H9 (cell line): ENCODE results near the gene MDFI. TPM values are rescaled to one million over a fixed set of nuclear protein-coding genes. Genes with fewer than 3 reads are reported as not detected.

Source experiments
- DNase-seq: peaks from one replicate; pipeline ENCODE4 v3.0.0-alpha.2; 2017
- H2AFZ ChIP-seq: one replicate; pipeline ENCODE4 v1.6.1; 2013; ENCODE audit warnings: mild to moderate bottlenecking, low read length, control low read depth, moderate library complexity
- H2AK5ac ChIP-seq: 2 replicates; pipeline ENCODE4 v1.6.1; 2013; ENCODE audit warnings: low read length, control low read depth, mixed read lengths; ENCODE audit not compliant: insufficient read length
- H2BK120ac ChIP-seq: one replicate; pipeline ENCODE4 v1.6.1; 2013; ENCODE audit warnings: low read depth, mild to moderate bottlenecking, low read length, control low read depth, inconsistent platforms; ENCODE audit not compliant: poor library complexity, severe bottlenecking
- H2BK12ac ChIP-seq: 2 replicates; pipeline ENCODE4 v1.6.1; 2013; ENCODE audit warnings: low read length, control low read depth, mixed read lengths, low read depth; ENCODE audit not compliant: insufficient read length
- H2BK15ac ChIP-seq: 2 replicates; pipeline ENCODE4 v1.6.1; 2013; ENCODE audit warnings: low read depth, low read length, control low read depth
- H2BK20ac ChIP-seq: one replicate; pipeline ENCODE4 v1.6.1; 2013; ENCODE audit warnings: low read depth, mild to moderate bottlenecking, low read length, control low read depth, inconsistent platforms; ENCODE audit not compliant: poor library complexity, severe bottlenecking
- H2BK5ac ChIP-seq: 2 replicates; pipeline ENCODE4 v1.6.1; 2013; ENCODE audit warnings: low read length, control low read depth, mixed read lengths; ENCODE audit not compliant: insufficient read length
- H3K14ac ChIP-seq: 2 replicates; pipeline ENCODE4 v1.6.1; 2013; ENCODE audit warnings: low read length, control low read depth; ENCODE audit not compliant: insufficient read depth
- H3K18ac ChIP-seq: 2 replicates; pipeline ENCODE4 v1.6.1; 2013; ENCODE audit warnings: low read depth, mild to moderate bottlenecking, mixed read lengths, low read length, control low read depth; ENCODE audit not compliant: insufficient read length
- H3K23ac ChIP-seq: 2 replicates; pipeline ENCODE4 v1.6.1; 2013; ENCODE audit warnings: low read length, control low read depth, mixed read lengths, low read depth; ENCODE audit not compliant: insufficient read length
- H3K23me2 ChIP-seq: 2 replicates; pipeline ENCODE4 v1.6.1; 2013; ENCODE audit warnings: low read depth, mild to moderate bottlenecking, mixed read lengths, low read length, control low read depth; ENCODE audit not compliant: insufficient read length, poor library complexity, severe bottlenecking
- H3K27ac ChIP-seq: 2 replicates; pipeline ENCODE4 v1.5.1; 2013; ENCODE audit warnings: low read length, control low read depth, mixed read lengths, low read depth; ENCODE audit not compliant: insufficient read length
- H3K27me3 ChIP-seq: 2 replicates; pipeline ENCODE4 v1.6.1; 2013; ENCODE audit warnings: low read length, control low read depth, inconsistent platforms; ENCODE audit not compliant: insufficient read depth
- H3K4ac ChIP-seq: 2 replicates; pipeline ENCODE4 v1.6.1; 2013; ENCODE audit warnings: low read depth, mild to moderate bottlenecking, control low read depth, inconsistent platforms, low read length, moderate library complexity
- H3K4me1 ChIP-seq: 2 replicates; pipeline ENCODE4 v1.6.1; 2013; ENCODE audit warnings: low read length, control low read depth, inconsistent platforms; ENCODE audit not compliant: insufficient read depth
- H3K4me2 ChIP-seq: 2 replicates; pipeline ENCODE4 v1.6.1; 2013; ENCODE audit warnings: low read length, control low read depth, mixed read lengths; ENCODE audit not compliant: insufficient read length, insufficient read depth
- H3K56ac ChIP-seq: 2 replicates; pipeline ENCODE4 v1.6.1; 2013; ENCODE audit warnings: low read depth, mild to moderate bottlenecking, mixed read lengths, low read length, control low read depth; ENCODE audit not compliant: insufficient read length
- H3K79me1 ChIP-seq: 2 replicates; pipeline ENCODE4 v1.6.1; 2013; ENCODE audit warnings: low read depth, mild to moderate bottlenecking, moderate library complexity, low read length, control low read depth, inconsistent platforms; ENCODE audit not compliant: insufficient read depth, poor library complexity, severe bottlenecking
- H3K79me2 ChIP-seq: 2 replicates; pipeline ENCODE4 v1.6.1; 2013; ENCODE audit warnings: low read length, control low read depth, inconsistent platforms; ENCODE audit not compliant: insufficient read depth
- H3K9ac ChIP-seq: 2 replicates; pipeline ENCODE4 v1.6.1; 2013; ENCODE audit warnings: low read length, control low read depth, mixed read lengths; ENCODE audit not compliant: insufficient read length; ENCODE audit errors: extremely low read depth
- H3K9me3 ChIP-seq: one replicate; pipeline ENCODE4 v1.6.1; 2013; ENCODE audit warnings: low read depth, low read length, inconsistent platforms; ENCODE audit not compliant: control insufficient read depth
- H3T11ph ChIP-seq: one replicate; pipeline ENCODE4 v1.6.1; 2013; ENCODE audit warnings: mild to moderate bottlenecking, low read length, control low read depth, inconsistent platforms
- H4K20me1 ChIP-seq: one replicate; pipeline ENCODE4 v1.6.1; 2013; ENCODE audit not compliant: control insufficient read depth, insufficient read length, insufficient read depth
- H4K5ac ChIP-seq: 2 replicates; pipeline ENCODE4 v1.6.1; 2013; ENCODE audit warnings: low read depth, mild to moderate bottlenecking, mixed read lengths, low read length, control low read depth; ENCODE audit not compliant: insufficient read length
- H4K8ac ChIP-seq: replicated peaks from 2 replicates; pipeline ENCODE4 v1.6.1; 2013; ENCODE audit warnings: low read length, control low read depth, mixed read lengths, low read depth; ENCODE audit not compliant: insufficient read length
- H4K91ac ChIP-seq: 2 replicates; pipeline ENCODE4 v1.6.1; 2013; ENCODE audit warnings: low read depth, mild to moderate bottlenecking, moderate library complexity, mixed read lengths, low read length, control low read depth; ENCODE audit not compliant: insufficient read length
- H3K27ac Mint-ChIP-seq, 3 experiments: 2 replicates in 2 of 3; 3 replicates in 1 of 3; pipeline ENCODE4 v1.8.0; 2020 to 2021; ENCODE audit warnings: mixed read lengths in 3 of 3, mild to moderate bottlenecking in 1 of 3, moderate library complexity in 1 of 3
- H3K27me3 Mint-ChIP-seq: 2 replicates; pipeline ENCODE4 v1.8.0; 2021; ENCODE audit warnings: low read depth, mild to moderate bottlenecking, moderate library complexity, mixed read lengths
- H3K36me3 Mint-ChIP-seq, 3 experiments: 2 replicates in 2 of 3; 3 replicates in 1 of 3; pipeline ENCODE4 v1.8.0; 2020 to 2021; ENCODE audit warnings: low read depth in 3 of 3, mixed read lengths in 3 of 3; ENCODE audit not compliant: insufficient read depth in 1 of 3
- H3K4me1 Mint-ChIP-seq, 2 experiments: 2 replicates each; pipeline ENCODE4 v1.8.0; 2020; ENCODE audit warnings: mixed read lengths in 2 of 2
- H3K4me3 Mint-ChIP-seq, 2 experiments: 2 replicates in 1 of 2; 3 replicates in 1 of 2; pipeline ENCODE4 v1.8.0; 2020 to 2021; ENCODE audit warnings: mild to moderate bottlenecking in 2 of 2, mixed read lengths in 2 of 2, moderate library complexity in 1 of 2
- H3K9me3 Mint-ChIP-seq, 2 experiments: 2 replicates in 1 of 2; 3 replicates in 1 of 2; pipeline ENCODE4 v1.8.0; 2020; ENCODE audit warnings: mild to moderate bottlenecking in 2 of 2, mixed read lengths in 2 of 2, moderate library complexity in 1 of 2
- WGBS: extraction: QIAGEN DNeasy Blood & Tissue Kit; methylation state at CpG from one replicate; pipeline ENCODE4 v1.1.7; 2013; ENCODE audit warnings: missing lambda C conversion rate, low lambda C conversion rate, mixed read lengths; ENCODE audit not compliant: insufficient read length; ENCODE audit errors: extremely low coverage; 5-methylcytosine and 5-hydroxymethylcytosine counted together
- total RNA-seq: library from RNA; stranded (reverse); gene quantifications from 2 replicates; pipeline ENCODE4 v1.2.1, GENCODE V29; 2021
- TF ChIP-seq, protein P1 (sequence below): fragments of 200-600 bp; sonication (generic); conservative IDR thresholded peaks from 3 replicates; pipeline ENCODE4 v1.8.0; 2021; ENCODE audit warnings: antibody characterized with exemption, mild to moderate bottlenecking

The MDFI gene
- total RNA-seq, 1 experiment from 2014 or later: 45.0 TPM

DNA sequence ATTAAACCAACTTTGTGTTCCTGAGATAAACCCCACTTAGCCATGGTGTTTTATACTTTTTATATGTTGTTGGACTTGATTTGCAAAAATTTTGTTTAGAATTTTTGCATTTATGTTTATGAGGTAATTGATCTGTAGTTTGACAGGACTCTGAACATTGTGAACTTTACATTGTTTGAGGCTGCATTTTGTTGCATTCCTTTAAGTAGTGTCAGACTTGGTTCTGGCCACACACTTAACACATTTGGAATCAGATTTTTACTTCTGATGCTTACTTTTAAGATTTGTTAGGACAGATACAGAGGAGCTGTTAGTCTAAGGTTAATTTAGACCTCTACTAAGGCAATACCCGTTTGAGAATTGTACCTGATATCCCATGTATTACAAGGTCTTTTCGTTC lies 16.5 kb upstream of the MDFI start:
- no peak overlapping the region for H2BK15ac ChIP-seq
- no peak overlapping the region for H4K5ac ChIP-seq
- H3K14ac ChIP-seq: no peak overlapping the region
- H4K20me1 ChIP-seq: no peaks in the 10 kb centered on the region
- H2BK20ac ChIP-seq: no peak overlapping the region
- H2BK5ac ChIP-seq: no peak overlapping the region
- Mint-ChIP-seq H3K4me3 (no peak overlapping the region), H3K9me3 (peaks cover 16 to 20% of the 10 kb centered on the region in 2 experiments), H3K36me3 (peaks cover 0 to 21% (median 2%) of the 10 kb centered on the region in 3 experiments; a peak in 5 of 7 replicates), H3K27ac (no peak overlapping the region), H3K4me1 (peaks cover 15 to 22% of the 10 kb centered on the region in 2 experiments), H3K27me3 (peaks cover 10% of the 10 kb centered on the region)
- TF ChIP-seq, protein P1, sequence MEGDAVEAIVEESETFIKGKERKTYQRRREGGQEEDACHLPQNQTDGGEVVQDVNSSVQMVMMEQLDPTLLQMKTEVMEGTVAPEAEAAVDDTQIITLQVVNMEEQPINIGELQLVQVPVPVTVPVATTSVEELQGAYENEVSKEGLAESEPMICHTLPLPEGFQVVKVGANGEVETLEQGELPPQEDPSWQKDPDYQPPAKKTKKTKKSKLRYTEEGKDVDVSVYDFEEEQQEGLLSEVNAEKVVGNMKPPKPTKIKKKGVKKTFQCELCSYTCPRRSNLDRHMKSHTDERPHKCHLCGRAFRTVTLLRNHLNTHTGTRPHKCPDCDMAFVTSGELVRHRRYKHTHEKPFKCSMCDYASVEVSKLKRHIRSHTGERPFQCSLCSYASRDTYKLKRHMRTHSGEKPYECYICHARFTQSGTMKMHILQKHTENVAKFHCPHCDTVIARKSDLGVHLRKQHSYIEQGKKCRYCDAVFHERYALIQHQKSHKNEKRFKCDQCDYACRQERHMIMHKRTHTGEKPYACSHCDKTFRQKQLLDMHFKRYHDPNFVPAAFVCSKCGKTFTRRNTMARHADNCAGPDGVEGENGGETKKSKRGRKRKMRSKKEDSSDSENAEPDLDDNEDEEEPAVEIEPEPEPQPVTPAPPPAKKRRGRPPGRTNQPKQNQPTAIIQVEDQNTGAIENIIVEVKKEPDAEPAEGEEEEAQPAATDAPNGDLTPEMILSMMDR: no peak
- DNase-seq: no peak
- no peak overlapping the region for H3T11ph ChIP-seq
- H2AK5ac ChIP-seq: no peak overlapping the region
- H3K23ac ChIP-seq: no peak overlapping the region
- H3K27ac ChIP-seq: no peak overlapping the region
- no peak overlapping the region for H2AFZ ChIP-seq
- H4K91ac ChIP-seq: no peak overlapping the region
- no peaks in the 10 kb centered on the region for H3K4me1 ChIP-seq
- no peaks in the 10 kb centered on the region for H3K27me3 ChIP-seq
- no peak overlapping the region for H4K8ac ChIP-seq
- no peak overlapping the region for H3K56ac ChIP-seq
- H3K18ac ChIP-seq: no peak overlapping the region
- no peaks in the 10 kb centered on the region for H3K23me2 ChIP-seq
- no peaks in the 10 kb centered on the region for H3K79me1 ChIP-seq
- WGBS: no CpG with 5 or more reads among the region's 2 CpGs
- no peak overlapping the region for H2BK12ac ChIP-seq
- H3K9ac ChIP-seq: no peak overlapping the region
- no peaks in the 10 kb centered on the region for H3K79me2 ChIP-seq
- H3K4ac ChIP-seq: no peak overlapping the region
- no peak overlapping the region for H2BK120ac ChIP-seq
- no peaks in the 10 kb centered on the region for H3K9me3 ChIP-seq
- H3K4me2 ChIP-seq: no peak overlapping the region
